HCT116 (cell line): ENCODE results near the gene TRNP1. TPM values are rescaled to one million over a fixed set of nuclear protein-coding genes. Genes with fewer than 3 reads are reported as not detected.

ENCODE experiments used
- ATAC-seq: fragments of 200-7000 bp; cut with Tn5 transposase; 2 replicates; pipeline ENCODE4 v1.9.1; 2020; ENCODE audit warnings: mild to moderate bottlenecking, moderate library complexity
- BruUV-seq: library from RNA; stranded (reverse); fragments of 400-500 nt; replicated peaks from 2 replicates; lab custom pipeline; 2021; lab: Mats Ljungman, UMichigan
- CTCF ChIA-PET: fragments of 300-600 bp; sonication (Branson Sonifier 250); formaldehyde crosslinking; loops from one replicate; lab custom pipeline; 2021; ENCODE audit warnings: antibody characterized with exemption; lab: Charles Lee
- POLR2A ChIA-PET: fragments of 300-600, 350-600 bp; sonication (Branson Sonifier 250); formaldehyde crosslinking; loops from one replicate; lab custom pipeline; 2021; ENCODE audit warnings: antibody characterized with exemption; lab: Charles Lee
- RAD21 ChIA-PET, 2 experiments: fragments of 300-600 bp; sonication (Branson Sonifier 250); formaldehyde crosslinking; loops; one replicate each; lab custom pipeline; 2023; ENCODE audit warnings: low total read pairs in 2 of 2; ENCODE audit not compliant: uncharacterized antibody in 2 of 2, unreplicated experiment in 2 of 2, low non-redundant PET in 1 of 2; lab: Charles Lee
- DNase-seq: peaks from one replicate; pipeline ENCODE4 v3.0.0-alpha.2; 2010; ENCODE audit warnings: low read depth, low spot score
- H2AFZ ChIP-seq: fragments of 200-600 bp; shearing (Covaris generic), sonication (generic); 2 replicates; pipeline ENCODE4 v1.6.1; 2017; ENCODE audit warnings: low read depth, mixed run types, mixed read lengths, antibody characterized with exemption, low read length; ENCODE audit not compliant: poor library complexity, severe bottlenecking
- H3K27ac ChIP-seq: 2 replicates; pipeline ENCODE4 v1.5.1; 2012; ENCODE audit warnings: low read depth, low read length
- H3K27me3 ChIP-seq: fragments of 200-600 bp; sonication (generic); 2 replicates; pipeline ENCODE4 v1.6.1; 2016; ENCODE audit warnings: mixed run types, low read length, mixed read lengths; ENCODE audit not compliant: insufficient read depth
- H3K36me3 ChIP-seq, 2 experiments: fragments of 200-500 bp in 1 of 2; fragments of 200-600 bp in 1 of 2; sonication (Bioruptor generic) in 1 of 2; sonication (generic) in 1 of 2; 2 replicates each; pipeline versions ENCODE4 v1.5.1 to v1.6.1; 2014 to 2016; ENCODE audit warnings: low read length in 2 of 2, inconsistent platforms in 1 of 2, mixed read lengths in 1 of 2, mixed run types in 1 of 2; ENCODE audit not compliant: insufficient read depth in 2 of 2, control insufficient read depth in 1 of 2
- H3K4me1 ChIP-seq, 2 experiments: fragments of 200-600 bp in 1 of 2; sonication (generic) in 1 of 2; 2 replicates each; pipeline versions ENCODE4 v1.5.1 to v1.6.1; 2012 to 2017; ENCODE audit warnings: low read length in 2 of 2, inconsistent platforms in 1 of 2, mild to moderate bottlenecking in 1 of 2, mixed read lengths in 1 of 2, mixed run types in 1 of 2, moderate library complexity in 1 of 2; ENCODE audit not compliant: insufficient read depth in 2 of 2, control insufficient read depth in 1 of 2
- H3K4me2 ChIP-seq: fragments of 200-600 bp; sonication (generic); 2 replicates; pipeline ENCODE4 v1.6.1; 2017; ENCODE audit warnings: mixed run types, low read length, mixed read lengths
- H3K4me3 ChIP-seq, 2 experiments: fragments of 200-600 bp in 1 of 2; sonication (generic) in 1 of 2; replicated peaks in 1 of 2; 2 replicates each; pipeline ENCODE4 v1.5.1; 2011 to 2016; ENCODE audit warnings: low read length in 2 of 2, control low read depth in 1 of 2, low read depth in 1 of 2, mild to moderate bottlenecking in 1 of 2, mixed read lengths in 1 of 2, mixed run types in 1 of 2
- H3K79me2 ChIP-seq: fragments of 200-600 bp; sonication (generic); 2 replicates; pipeline ENCODE4 v1.6.1; 2017; ENCODE audit warnings: mild to moderate bottlenecking, mixed run types, low read length, moderate library complexity, mixed read lengths; ENCODE audit not compliant: insufficient read depth
- H3K9ac ChIP-seq: fragments of 200-600 bp; sonication (generic); 2 replicates; pipeline ENCODE4 v1.6.1; 2016; ENCODE audit warnings: low read length, mixed read lengths
- H3K9me2 ChIP-seq: fragments of 200-600 bp; sonication (generic), shearing (Covaris generic); 2 replicates; pipeline ENCODE4 v1.6.1; 2017; ENCODE audit warnings: mixed run types, mild to moderate bottlenecking, moderate library complexity; ENCODE audit not compliant: insufficient read depth
- H3K9me3 ChIP-seq, 2 experiments: fragments of 200-500 bp in 1 of 2; fragments of 200-600 bp in 1 of 2; sonication (Bioruptor generic) in 1 of 2; sonication (generic) in 1 of 2; 2 replicates each; pipeline ENCODE4 v1.6.1; 2014 to 2017; ENCODE audit warnings: low read length in 2 of 2, mixed read lengths in 2 of 2, inconsistent platforms in 1 of 2, low read depth in 1 of 2, mild to moderate bottlenecking in 1 of 2, mixed run types in 1 of 2, moderate library complexity in 1 of 2; ENCODE audit not compliant: control insufficient read depth in 1 of 2, insufficient read depth in 1 of 2
- H4K20me1 ChIP-seq: fragments of 200-600 bp; sonication (generic), shearing (Covaris generic); 2 replicates; pipeline ENCODE4 v1.6.1; 2017; ENCODE audit warnings: mixed run types, mild to moderate bottlenecking, moderate library complexity; ENCODE audit not compliant: insufficient read depth
- CBX3 ChIP-seq: IDR thresholded peaks from 2 replicates; pipeline ENCODE4 v1.6.1; 2012; ENCODE audit warnings: low read depth
- CEBPB ChIP-seq: IDR thresholded peaks from 2 replicates; pipeline ENCODE4 v1.6.1; 2012; ENCODE audit warnings: low read depth
- EGR1 ChIP-seq: IDR thresholded peaks from 2 replicates; pipeline ENCODE4 v1.6.1; 2012; ENCODE audit warnings: low read depth
- ELF1 ChIP-seq: IDR thresholded peaks from 2 replicates; pipeline ENCODE4 v1.6.1; 2012; ENCODE audit warnings: low read depth, borderline replicate concordance
- FOSL1 ChIP-seq: IDR thresholded peaks from 2 replicates; pipeline ENCODE4 v1.6.1; 2012; ENCODE audit warnings: low read depth
- POLR2A ChIP-seq: IDR thresholded peaks from 2 replicates; pipeline ENCODE4 v1.7.0; 2011; ENCODE audit warnings: borderline replicate concordance; ENCODE audit not compliant: insufficient read depth, insufficient read length; ENCODE audit errors: extremely low read depth
- POLR2AphosphoS5 ChIP-seq: IDR thresholded peaks from 2 replicates; pipeline ENCODE4 v1.6.1; 2011; ENCODE audit warnings: mild to moderate bottlenecking, low read depth, low read length, moderate library complexity
- RAD21 ChIP-seq: IDR thresholded peaks from 2 replicates; pipeline ENCODE4 v1.6.1; 2012; ENCODE audit warnings: low read depth, mild to moderate bottlenecking
- SIN3A ChIP-seq: IDR thresholded peaks from 2 replicates; pipeline ENCODE4 v1.6.1; 2012; ENCODE audit warnings: low read depth
- SP1 ChIP-seq: IDR thresholded peaks from 2 replicates; pipeline ENCODE4 v1.6.1; 2012; ENCODE audit warnings: low read depth
- SRF ChIP-seq: IDR thresholded peaks from 2 replicates; pipeline ENCODE4 v1.6.1; 2012; ENCODE audit warnings: low read depth
- YY1 ChIP-seq: IDR thresholded peaks from 2 replicates; pipeline ENCODE4 v1.6.1; 2011; ENCODE audit warnings: low read length, low read depth, moderate library complexity, mild to moderate bottlenecking; ENCODE audit not compliant: insufficient replicate concordance; ENCODE audit errors: extremely low read depth
- ZNF274 ChIP-seq: fragments of 200-500 bp; sonication (Bioruptor generic); IDR thresholded peaks from 2 replicates; pipeline ENCODE4 v1.6.1; 2014; ENCODE audit warnings: mild to moderate bottlenecking, low read depth, low read length, inconsistent platforms
- intact Hi-C: fragments of 100-400 bp; cut with micrococcal nuclease; formaldehyde crosslinking; loops from 2 replicates; pipeline ENCODE4 v1.10.0; 2022
- total RNA-seq: library from RNA; stranded (reverse); gene quantifications from one replicate; pipeline ENCODE4 v1.2.1, GENCODE V29; 2021; ENCODE audit not compliant: unreplicated experiment
- TF ChIP-seq, protein P1 (sequence below): IDR thresholded peaks from 2 replicates; pipeline ENCODE4 v1.6.1; 2011; ENCODE audit warnings: mild to moderate bottlenecking, low read length, moderate library complexity; ENCODE audit not compliant: insufficient replicate concordance; ENCODE audit errors: extremely low read depth
- TF ChIP-seq, protein P2 (sequence below): IDR thresholded peaks from 2 replicates; pipeline ENCODE4 v1.6.1; 2012
- TF ChIP-seq, protein P3 (sequence below), 3 experiments: fragments of 200-600 bp in 1 of 3; sonication (generic) in 1 of 3; IDR thresholded peaks in 2 of 3; conservative IDR thresholded peaks in 1 of 3; 2 replicates each; pipeline ENCODE4 v1.5.1; 2012 to 2017; ENCODE audit warnings: low read depth in 2 of 3, low read length in 2 of 3, antibody characterized with exemption in 1 of 3, borderline replicate concordance in 1 of 3, control low read depth in 1 of 3, mild to moderate bottlenecking in 1 of 3, mixed read lengths in 1 of 3, mixed run types in 1 of 3, moderate library complexity in 1 of 3; ENCODE audit not compliant: insufficient read depth in 1 of 3

TRNP1 gene
- total RNA-seq, 1 experiment from 2014 or later, result 76.9 TPM

DNA sequence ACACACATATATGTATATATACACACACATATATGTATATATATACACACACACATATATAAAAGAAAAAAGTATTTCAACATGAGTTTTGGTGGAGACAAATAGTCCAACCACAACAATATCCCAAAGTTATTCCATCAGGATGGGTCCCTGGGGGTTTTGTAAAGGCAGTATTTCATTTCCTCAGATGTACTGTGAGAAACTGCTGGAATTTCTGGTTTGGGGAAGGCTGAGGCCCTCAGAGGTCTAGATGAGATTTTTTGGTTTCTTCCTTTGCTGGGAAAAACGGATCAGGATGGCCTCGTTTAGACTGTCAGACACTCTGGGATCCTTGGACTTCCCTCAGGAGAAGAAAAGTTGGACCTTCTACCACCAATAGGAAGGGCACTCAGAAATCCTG is 55.6 kb downstream of the TRNP1 start:
- Histone ChIP-seq H2AFZ (no peak overlapping the region), H3K4me3 (no peak overlapping the region), H4K20me1 (no peaks in the 10 kb centered on the region), H3K79me2 (no peaks in the 10 kb centered on the region), H3K27me3 (no peaks in the 10 kb centered on the region), H3K27ac (no peak overlapping the region), H3K9me2 (no peaks in the 10 kb centered on the region), H3K9me3 (no peaks in the 10 kb centered on the region), H3K4me2 (no peak overlapping the region), H3K9ac (no peak overlapping the region), H3K36me3 (no peaks in the 10 kb centered on the region), H3K4me1 (peaks cover 9 to 19% of the 10 kb centered on the region in 2 experiments; a peak in 3 of 4 replicates)
- DNase-seq, result no peak
- POLR2A ChIA-PET, result no interaction called here
- CTCF ChIA-PET, result interaction anchor here (6.6 kb wide), 1 partner anchor 49 kb away, joined by 219 read pairs; no protein-coding TSS in a partner anchor
- TF ChIP-seq SRF (no peak), EGR1 (no peak), SIN3A (no peak), SP1 (no peak), POLR2AphosphoS5 (no peak), CEBPB (no peak), YY1 (no peak), ZNF274 (no peak), CBX3 (no peak), FOSL1 (no peak), RAD21 (no peak), ELF1 (no peak), POLR2A (no peak)
- TF ChIP-seq, protein P1, sequence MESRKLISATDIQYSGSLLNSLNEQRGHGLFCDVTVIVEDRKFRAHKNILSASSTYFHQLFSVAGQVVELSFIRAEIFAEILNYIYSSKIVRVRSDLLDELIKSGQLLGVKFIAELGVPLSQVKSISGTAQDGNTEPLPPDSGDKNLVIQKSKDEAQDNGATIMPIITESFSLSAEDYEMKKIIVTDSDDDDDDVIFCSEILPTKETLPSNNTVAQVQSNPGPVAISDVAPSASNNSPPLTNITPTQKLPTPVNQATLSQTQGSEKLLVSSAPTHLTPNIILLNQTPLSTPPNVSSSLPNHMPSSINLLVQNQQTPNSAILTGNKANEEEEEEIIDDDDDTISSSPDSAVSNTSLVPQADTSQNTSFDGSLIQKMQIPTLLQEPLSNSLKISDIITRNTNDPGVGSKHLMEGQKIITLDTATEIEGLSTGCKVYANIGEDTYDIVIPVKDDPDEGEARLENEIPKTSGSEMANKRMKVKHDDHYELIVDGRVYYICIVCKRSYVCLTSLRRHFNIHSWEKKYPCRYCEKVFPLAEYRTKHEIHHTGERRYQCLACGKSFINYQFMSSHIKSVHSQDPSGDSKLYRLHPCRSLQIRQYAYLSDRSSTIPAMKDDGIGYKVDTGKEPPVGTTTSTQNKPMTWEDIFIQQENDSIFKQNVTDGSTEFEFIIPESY, result no peak
- TF ChIP-seq, protein P2, sequence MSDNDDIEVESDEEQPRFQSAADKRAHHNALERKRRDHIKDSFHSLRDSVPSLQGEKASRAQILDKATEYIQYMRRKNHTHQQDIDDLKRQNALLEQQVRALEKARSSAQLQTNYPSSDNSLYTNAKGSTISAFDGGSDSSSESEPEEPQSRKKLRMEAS, result no peak
- TF ChIP-seq, protein P3, sequence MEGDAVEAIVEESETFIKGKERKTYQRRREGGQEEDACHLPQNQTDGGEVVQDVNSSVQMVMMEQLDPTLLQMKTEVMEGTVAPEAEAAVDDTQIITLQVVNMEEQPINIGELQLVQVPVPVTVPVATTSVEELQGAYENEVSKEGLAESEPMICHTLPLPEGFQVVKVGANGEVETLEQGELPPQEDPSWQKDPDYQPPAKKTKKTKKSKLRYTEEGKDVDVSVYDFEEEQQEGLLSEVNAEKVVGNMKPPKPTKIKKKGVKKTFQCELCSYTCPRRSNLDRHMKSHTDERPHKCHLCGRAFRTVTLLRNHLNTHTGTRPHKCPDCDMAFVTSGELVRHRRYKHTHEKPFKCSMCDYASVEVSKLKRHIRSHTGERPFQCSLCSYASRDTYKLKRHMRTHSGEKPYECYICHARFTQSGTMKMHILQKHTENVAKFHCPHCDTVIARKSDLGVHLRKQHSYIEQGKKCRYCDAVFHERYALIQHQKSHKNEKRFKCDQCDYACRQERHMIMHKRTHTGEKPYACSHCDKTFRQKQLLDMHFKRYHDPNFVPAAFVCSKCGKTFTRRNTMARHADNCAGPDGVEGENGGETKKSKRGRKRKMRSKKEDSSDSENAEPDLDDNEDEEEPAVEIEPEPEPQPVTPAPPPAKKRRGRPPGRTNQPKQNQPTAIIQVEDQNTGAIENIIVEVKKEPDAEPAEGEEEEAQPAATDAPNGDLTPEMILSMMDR (IDR thresholded peaks at IDR 0.05 in 2 of 3, conservative IDR thresholded peaks at IDR 0.05 in 1 of 3; ENCODE audit: borderline replicate concordance in 1 of 3, insufficient read depth in 1 of 3, low read depth in 2 of 3, low read length in 2 of 3), result no peak
- intact Hi-C loops, result loop anchor here (5.0 to 10.0 kb wide), 3 partner anchors 52 to 556 kb away; partner anchors contain the start of gene AHDC1
- RAD21 ChIA-PET, result no interaction called here
- no peak for ATAC-seq
- BruUV-seq, result no TSS peak
